ENCODE data around the gene KLHDC8A. TPM values are rescaled to one million over a fixed set of nuclear protein-coding genes. Genes with fewer than 3 reads are reported as not detected.

Gene KLHDC8A
- total and polyA plus RNA-seq, 2 of the 13 experiments (the other 11 are each of a cell fraction or from before 2014, with no cell fraction given), result not detected

GRCh38 chr1:205301205-205301821 is 55.4 kb downstream of the KLHDC8A start (continued):
- TF ChIP-seq, protein P1, sequence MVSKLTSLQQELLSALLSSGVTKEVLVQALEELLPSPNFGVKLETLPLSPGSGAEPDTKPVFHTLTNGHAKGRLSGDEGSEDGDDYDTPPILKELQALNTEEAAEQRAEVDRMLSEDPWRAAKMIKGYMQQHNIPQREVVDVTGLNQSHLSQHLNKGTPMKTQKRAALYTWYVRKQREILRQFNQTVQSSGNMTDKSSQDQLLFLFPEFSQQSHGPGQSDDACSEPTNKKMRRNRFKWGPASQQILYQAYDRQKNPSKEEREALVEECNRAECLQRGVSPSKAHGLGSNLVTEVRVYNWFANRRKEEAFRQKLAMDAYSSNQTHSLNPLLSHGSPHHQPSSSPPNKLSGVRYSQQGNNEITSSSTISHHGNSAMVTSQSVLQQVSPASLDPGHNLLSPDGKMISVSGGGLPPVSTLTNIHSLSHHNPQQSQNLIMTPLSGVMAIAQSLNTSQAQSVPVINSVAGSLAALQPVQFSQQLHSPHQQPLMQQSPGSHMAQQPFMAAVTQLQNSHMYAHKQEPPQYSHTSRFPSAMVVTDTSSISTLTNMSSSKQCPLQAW (CRISPR knock-in tag; IDR thresholded peaks at IDR 0.05), result peak; percentile 78
- no peak for TF ChIP-seq ZNF253 (CRISPR knock-in tag; IDR thresholded peaks at IDR 0.05; ENCODE audit: borderline replicate concordance)
- TF ChIP-seq MTERF4 (CRISPR knock-in tag; IDR thresholded peaks at IDR 0.05), result 0 out of 2 replicates have a peak, but pooled peaks have one; percentile 58
- TF ChIP-seq, protein P2, sequence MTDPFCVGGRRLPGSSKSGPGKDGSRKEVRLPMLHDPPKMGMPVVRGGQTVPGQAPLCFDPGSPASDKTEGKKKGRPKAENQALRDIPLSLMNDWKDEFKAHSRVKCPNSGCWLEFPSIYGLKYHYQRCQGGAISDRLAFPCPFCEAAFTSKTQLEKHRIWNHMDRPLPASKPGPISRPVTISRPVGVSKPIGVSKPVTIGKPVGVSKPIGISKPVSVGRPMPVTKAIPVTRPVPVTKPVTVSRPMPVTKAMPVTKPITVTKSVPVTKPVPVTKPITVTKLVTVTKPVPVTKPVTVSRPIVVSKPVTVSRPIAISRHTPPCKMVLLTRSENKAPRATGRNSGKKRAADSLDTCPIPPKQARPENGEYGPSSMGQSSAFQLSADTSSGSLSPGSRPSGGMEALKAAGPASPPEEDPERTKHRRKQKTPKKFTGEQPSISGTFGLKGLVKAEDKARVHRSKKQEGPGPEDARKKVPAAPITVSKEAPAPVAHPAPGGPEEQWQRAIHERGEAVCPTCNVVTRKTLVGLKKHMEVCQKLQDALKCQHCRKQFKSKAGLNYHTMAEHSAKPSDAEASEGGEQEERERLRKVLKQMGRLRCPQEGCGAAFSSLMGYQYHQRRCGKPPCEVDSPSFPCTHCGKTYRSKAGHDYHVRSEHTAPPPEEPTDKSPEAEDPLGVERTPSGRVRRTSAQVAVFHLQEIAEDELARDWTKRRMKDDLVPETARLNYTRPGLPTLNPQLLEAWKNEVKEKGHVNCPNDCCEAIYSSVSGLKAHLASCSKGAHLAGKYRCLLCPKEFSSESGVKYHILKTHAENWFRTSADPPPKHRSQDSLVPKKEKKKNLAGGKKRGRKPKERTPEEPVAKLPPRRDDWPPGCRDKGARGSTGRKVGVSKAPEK (CRISPR knock-in tag; IDR thresholded peaks at IDR 0.05; ENCODE audit: borderline replicate concordance), result no peak
- TF ChIP-seq ZNF737 (CRISPR knock-in tag; IDR thresholded peaks at IDR 0.05; ENCODE audit: borderline replicate concordance), result no peak
- peak; percentile 78 for TF ChIP-seq BCL6 (CRISPR knock-in tag; IDR thresholded peaks at IDR 0.05)
- TF ChIP-seq JUNB (CRISPR knock-in tag; IDR thresholded peaks at IDR 0.05; ENCODE audit: borderline replicate concordance), result no peak
- TF ChIP-seq ETV5 (CRISPR knock-in tag; IDR thresholded peaks at IDR 0.05; ENCODE audit: borderline replicate concordance), result 0 out of 2 replicates have a peak, but pooled peaks have one; percentile 31
- TF ChIP-seq, protein P3, sequence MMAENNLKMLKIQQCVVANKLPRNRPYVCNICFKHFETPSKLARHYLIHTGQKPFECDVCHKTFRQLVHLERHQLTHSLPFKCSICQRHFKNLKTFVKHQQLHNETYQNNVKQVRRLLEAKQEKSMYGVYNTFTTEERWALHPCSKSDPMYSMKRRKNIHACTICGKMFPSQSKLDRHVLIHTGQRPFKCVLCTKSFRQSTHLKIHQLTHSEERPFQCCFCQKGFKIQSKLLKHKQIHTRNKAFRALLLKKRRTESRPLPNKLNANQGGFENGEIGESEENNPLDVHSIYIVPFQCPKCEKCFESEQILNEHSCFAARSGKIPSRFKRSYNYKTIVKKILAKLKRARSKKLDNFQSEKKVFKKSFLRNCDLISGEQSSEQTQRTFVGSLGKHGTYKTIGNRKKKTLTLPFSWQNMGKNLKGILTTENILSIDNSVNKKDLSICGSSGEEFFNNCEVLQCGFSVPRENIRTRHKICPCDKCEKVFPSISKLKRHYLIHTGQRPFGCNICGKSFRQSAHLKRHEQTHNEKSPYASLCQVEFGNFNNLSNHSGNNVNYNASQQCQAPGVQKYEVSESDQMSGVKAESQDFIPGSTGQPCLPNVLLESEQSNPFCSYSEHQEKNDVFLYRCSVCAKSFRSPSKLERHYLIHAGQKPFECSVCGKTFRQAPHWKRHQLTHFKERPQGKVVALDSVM (CRISPR knock-in tag; IDR thresholded peaks at IDR 0.05), result peak; percentile 70; the same call in 1 of the 2 replicates
- no peak for TF ChIP-seq SP2 (CRISPR knock-in tag; IDR thresholded peaks at IDR 0.05)
- TF ChIP-seq ESRRA (CRISPR knock-in tag; IDR thresholded peaks at IDR 0.05; ENCODE audit: low read depth), result no peak
- TF ChIP-seq ZNF343 (CRISPR knock-in tag; IDR thresholded peaks at IDR 0.05), result no peak
- TF ChIP-seq ZNF451 (CRISPR knock-in tag; IDR thresholded peaks at IDR 0.05), result peak; percentile 62; the same call in 1 of the 2 replicates
- TF ChIP-seq ZBTB49 (CRISPR knock-in tag; IDR thresholded peaks at IDR 0.05; ENCODE audit: borderline replicate concordance), result no peak
- TF ChIP-seq TEAD3 (CRISPR knock-in tag; optimal IDR thresholded peaks at IDR 0.05; ENCODE audit: borderline replicate concordance), result peak; percentile 99
- no peak for TF ChIP-seq ZNF569 (CRISPR knock-in tag; IDR thresholded peaks at IDR 0.05; ENCODE audit: borderline replicate concordance)
- no peak for TF ChIP-seq ZNF124 (CRISPR knock-in tag; IDR thresholded peaks at IDR 0.05)

All from HepG2 (cell line).